RWPE1 (cell line): Measurements from ENCODE around the gene RUNX1.

ENCODE experiments used
- CTCF ChIA-PET: fragments of 350-600 bp; sonication (Branson Sonifier 250); formaldehyde crosslinking; extraction: SDS; loops from one replicate; lab custom pipeline; 2021; lab: Yijun Ruan, JAX
- POLR2A ChIA-PET: fragments of 400-600 bp; formaldehyde crosslinking; extraction: SDS; loops from one replicate; lab custom pipeline; 2020; ENCODE audit warnings: antibody characterized with exemption; ENCODE audit not compliant: low non-redundant PET; lab: Yijun Ruan, JAX
- DNase-seq: peaks from one replicate; pipeline ENCODE4 v3.0.0; 2012; ENCODE audit warnings: low spot score
- H3K27ac ChIP-seq: fragments of 450-650 bp; 2 replicates; pipeline ENCODE4 v1.5.1; 2017
- CTCF ChIP-seq: fragments of 450-650 bp; conservative IDR thresholded peaks from 2 replicates; pipeline ENCODE4 v1.5.1; 2017; ENCODE audit warnings: low read depth, mild to moderate bottlenecking

The RUNX1 gene

GRCh38 chr21:34933609-34934335 is 115.3 kb downstream of the RUNX1 start:
- H3K27ac ChIP-seq, result no peak overlapping the region
- ChIA-PET CTCF (no interaction called here), POLR2A (no interaction called here)
- no peak for DNase-seq
- TF ChIP-seq CTCF, result no peak

DNA sequence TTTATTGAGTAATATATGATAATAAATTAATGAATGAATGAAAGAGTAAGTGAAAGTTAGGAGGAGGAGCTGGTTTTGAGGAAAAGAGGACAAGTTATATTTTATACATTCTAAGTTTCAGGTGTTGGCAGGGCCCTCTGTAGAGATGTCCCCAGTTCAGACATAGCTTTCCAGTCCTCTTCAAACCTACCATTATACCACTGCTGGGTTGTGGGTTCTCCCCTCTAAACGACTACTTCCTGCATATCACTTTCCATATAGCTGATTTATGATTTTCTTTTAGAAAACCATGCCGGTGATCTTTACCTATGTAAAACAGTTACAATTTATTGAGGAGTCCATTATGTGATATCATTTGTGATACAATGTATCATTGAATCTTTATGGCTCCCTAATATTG is 116.9 kb downstream of the RUNX1 start:
- DNase-seq, result no peak
- ChIA-PET CTCF (no interaction called here), POLR2A (no interaction called here)
- no peak overlapping the region for H3K27ac ChIP-seq
- TF ChIP-seq CTCF, result no peak

DNA sequence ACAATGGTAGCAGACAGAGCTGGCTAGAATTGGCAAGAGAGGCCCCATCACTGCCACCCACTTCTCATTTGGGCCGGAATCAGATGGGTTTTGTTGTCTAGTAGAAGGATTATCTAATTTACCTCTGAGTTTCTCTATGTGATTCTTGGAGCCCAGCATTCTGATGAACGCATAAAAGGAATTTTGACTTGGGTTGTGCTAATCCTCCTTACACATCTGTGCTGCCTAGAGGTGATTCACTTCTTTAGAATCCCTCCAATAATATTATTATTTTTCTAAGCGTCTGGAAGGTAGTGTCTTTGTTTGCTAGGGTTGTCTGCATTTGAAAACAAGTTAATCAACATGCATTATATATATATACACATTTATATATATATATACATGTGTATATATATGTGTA is 118.1 kb downstream of the RUNX1 start:
- CTCF ChIA-PET, result no interaction called here
- no peak for DNase-seq
- POLR2A ChIA-PET, result no interaction called here
- TF ChIP-seq CTCF, result no peak
- H3K27ac ChIP-seq, result no peak overlapping the region

DNA sequence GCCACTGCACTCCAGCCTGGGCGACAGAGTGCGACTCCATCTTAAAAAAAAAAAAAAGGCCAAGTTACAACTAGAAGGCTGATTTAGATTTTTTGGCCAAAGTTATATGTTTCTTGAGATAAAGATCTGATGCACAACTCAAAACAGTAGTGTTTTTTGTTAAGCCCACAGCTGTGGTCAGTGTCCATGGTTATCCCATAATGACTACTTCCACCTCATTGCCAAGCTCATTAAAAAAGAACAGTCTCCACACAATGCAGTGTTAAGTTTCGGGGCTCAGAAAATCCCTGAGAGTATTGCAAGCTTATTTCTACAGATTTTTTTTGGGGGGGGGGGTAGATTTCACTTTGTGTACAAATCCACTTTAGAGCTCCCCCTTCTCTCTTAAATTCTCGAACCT is 120.5 kb downstream of the RUNX1 start:
- POLR2A ChIA-PET, result no interaction called here
- TF ChIP-seq CTCF, result no peak
- CTCF ChIA-PET, result interaction anchor here (0.7 kb wide), 1 partner anchor 1930 kb away, joined by 4 read pairs; no protein-coding TSS in a partner anchor
- no peak for DNase-seq
- H3K27ac ChIP-seq, result no peak overlapping the region

DNA sequence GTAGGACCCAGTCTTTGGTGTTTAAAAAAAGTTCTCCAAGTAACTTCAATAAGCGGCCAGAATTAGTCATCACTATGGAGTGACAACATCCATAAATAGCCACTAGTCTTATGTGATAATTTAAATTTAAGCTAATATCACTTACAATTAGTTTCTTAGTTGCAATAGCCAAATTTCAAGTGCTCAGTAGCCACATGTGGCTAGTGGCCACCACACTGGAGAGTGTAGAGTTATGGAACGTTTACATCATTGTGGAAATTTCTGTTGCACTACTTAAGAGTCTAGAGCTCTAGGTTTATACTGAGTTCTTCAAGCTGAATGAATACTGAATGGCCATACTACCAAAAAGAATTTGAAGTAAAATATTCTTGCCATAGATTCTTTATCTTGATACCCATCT is 121.1 kb downstream of the RUNX1 start:
- no peak for DNase-seq
- no peak for TF ChIP-seq CTCF
- CTCF ChIA-PET, result interaction anchor here (0.7 kb wide), 1 partner anchor 437 kb away, joined by 3 read pairs; no protein-coding TSS in a partner anchor
- POLR2A ChIA-PET, result no interaction called here
- H3K27ac ChIP-seq, result no peak overlapping the region

- ChIA-PET CTCF (interaction anchor here (0.6 to 0.9 kb wide), 3 partner anchors 8 to 581 kb away, joined by 3 to 4 read pairs (median 3); no protein-coding TSS in a partner anchor), POLR2A (no interaction called here)
- TF ChIP-seq CTCF, result no peak
- DNase-seq, result no peak
- H3K27ac ChIP-seq, result no peak overlapping the region
These were observed 122.2 kb downstream of the RUNX1 start for GRCh38 chr21:34926803-34927467.
